SK-N-SH (cell line): ENCODE results near the gene DNTT. TPM values are rescaled to one million over a fixed set of nuclear protein-coding genes. Genes with fewer than 3 reads are reported as not detected.

Experiments
- CTCF ChIA-PET: fragments of 300-600, 350-600 bp; formaldehyde crosslinking; extraction: SDS; loops from one replicate; lab custom pipeline; 2021; lab: Yijun Ruan, JAX
- POLR2A ChIA-PET: fragments of 350-600 bp; sonication (Branson Sonifier 250); formaldehyde crosslinking; extraction: SDS; loops from one replicate; lab custom pipeline; 2020; ENCODE audit warnings: antibody characterized with exemption, inconsistent platforms; lab: Yijun Ruan, JAX
- DNase-seq: peaks from one replicate; pipeline ENCODE4 v3.0.0; 2012
- H2AFZ ChIP-seq: fragments of 200-600 bp; sonication (generic); 2 replicates; pipeline ENCODE4 v1.8.1; 2016; ENCODE audit warnings: antibody characterized with exemption, mild to moderate bottlenecking, low read depth
- H3F3A ChIP-seq: fragments of 200-600 bp; sonication (generic); replicated peaks from 2 replicates; pipeline ENCODE3; 2016; ENCODE audit warnings: antibody characterized with exemption, mild to moderate bottlenecking; ENCODE audit not compliant: insufficient read depth
- H3K27ac ChIP-seq, 2 experiments: fragments of 200-500 bp in 1 of 2; fragments of 200-600 bp in 1 of 2; sonication (Bioruptor generic) in 1 of 2; sonication (generic), shearing (Covaris generic) in 1 of 2; 2 replicates each; pipeline versions ENCODE4 v1.5.1 to v1.6.1; 2014 to 2016; ENCODE audit warnings: low read depth in 2 of 2, inconsistent platforms in 1 of 2, low read length in 1 of 2, mild to moderate bottlenecking in 1 of 2, mixed read lengths in 1 of 2
- H3K27me3 ChIP-seq: fragments of 200-600 bp; sonication (generic), shearing (Covaris generic); 2 replicates; pipeline ENCODE4 v1.6.1; 2016; ENCODE audit warnings: mixed run types; ENCODE audit not compliant: insufficient read depth
- H3K36me3 ChIP-seq, 2 experiments: fragments of 200-500 bp in 1 of 2; fragments of 200-600 bp in 1 of 2; sonication (Bioruptor generic) in 1 of 2; sonication (generic) in 1 of 2; replicated peaks in 1 of 2; 2 replicates each; pipeline versions ENCODE3 to v1.5.1; 2014 to 2016; ENCODE audit warnings: low read length in 1 of 2, mild to moderate bottlenecking in 1 of 2; ENCODE audit not compliant: insufficient read depth in 2 of 2, control insufficient read depth in 1 of 2
- H3K4me1 ChIP-seq, 2 experiments: fragments of 200-500 bp in 1 of 2; fragments of 200-600 bp in 1 of 2; sonication (Bioruptor generic) in 1 of 2; sonication (generic), shearing (Covaris generic) in 1 of 2; 2 replicates each; pipeline versions ENCODE4 v1.5.1 to v1.6.1; 2014 to 2016; ENCODE audit warnings: low read depth in 1 of 2, low read length in 1 of 2, mixed run types in 1 of 2; ENCODE audit not compliant: insufficient read depth in 2 of 2, control insufficient read depth in 1 of 2
- H3K4me2 ChIP-seq: fragments of 200-600 bp; sonication (generic), shearing (Covaris generic); 2 replicates; pipeline ENCODE4 v1.6.1; 2017; ENCODE audit warnings: mixed run types
- H3K4me3 ChIP-seq, 2 experiments: fragments of 200-500 bp in 1 of 2; fragments of 200-600 bp in 1 of 2; sonication (Bioruptor generic) in 1 of 2; sonication (generic), shearing (Covaris generic) in 1 of 2; 2 replicates each; pipeline versions ENCODE4 v1.5.1 to v1.8.1; 2014 to 2016; ENCODE audit warnings: low read depth in 2 of 2, inconsistent platforms in 1 of 2, low read length in 1 of 2, mild to moderate bottlenecking in 1 of 2, mixed read lengths in 1 of 2, moderate library complexity in 1 of 2
- H3K79me2 ChIP-seq: fragments of 200-600 bp; sonication (generic); 2 replicates; pipeline ENCODE4 v1.8.1; 2017; ENCODE audit warnings: mild to moderate bottlenecking; ENCODE audit not compliant: insufficient read depth
- H3K9ac ChIP-seq: fragments of 200-600 bp; sonication (generic); 2 replicates; pipeline ENCODE4 v1.6.1; 2017; ENCODE audit warnings: mixed run types
- H3K9me2 ChIP-seq: fragments of 200-600 bp; sonication (generic); 2 replicates; pipeline ENCODE4 v1.6.1; 2017; ENCODE audit warnings: mixed run types
- H3K9me3 ChIP-seq: fragments of 200-600 bp; sonication (generic); 2 replicates; pipeline ENCODE4 v1.6.1; 2017; ENCODE audit warnings: mixed run types, mild to moderate bottlenecking, moderate library complexity
- H4K20me1 ChIP-seq: fragments of 200-600 bp; sonication (generic); 2 replicates; pipeline ENCODE4 v1.6.1; 2017; ENCODE audit warnings: mild to moderate bottlenecking, mixed run types; ENCODE audit not compliant: insufficient read depth
- ELF1 ChIP-seq: IDR thresholded peaks from 2 replicates; pipeline ENCODE4 v1.4.0; 2012
- FOXJ3 ChIP-seq: sonication (generic); formaldehyde crosslinking; IDR thresholded peaks from 2 replicates; pipeline ENCODE4 v1.5.1; 2020; ENCODE audit warnings: mild to moderate bottlenecking, missing genetic modification reagents
- IRF3 ChIP-seq: fragments of 150-350 bp; IDR thresholded peaks from 2 replicates; pipeline ENCODE4 v1.6.1; 2016; ENCODE audit warnings: mild to moderate bottlenecking, low read depth, low read length
- MEF2A ChIP-seq: IDR thresholded peaks from 2 replicates; pipeline ENCODE4 v1.4.0; 2012; ENCODE audit warnings: low read depth, borderline replicate concordance
- REST ChIP-seq: IDR thresholded peaks from 2 replicates; pipeline ENCODE4 v1.6.1; 2012; ENCODE audit warnings: mild to moderate bottlenecking, low read depth, low read length, moderate library complexity
- RFX5 ChIP-seq: IDR thresholded peaks from 2 replicates; pipeline ENCODE4 v1.6.1; 2012; ENCODE audit warnings: mild to moderate bottlenecking, improper control_type of control experiment, low read length
- SMC3 ChIP-seq: IDR thresholded peaks from 2 replicates; pipeline ENCODE4 v1.6.1; 2012; ENCODE audit warnings: low read depth, low read length, improper control_type of control experiment
- YY1 ChIP-seq: IDR thresholded peaks from 2 replicates; pipeline ENCODE4 v1.4.0; 2012; ENCODE audit warnings: low read depth, mild to moderate bottlenecking
- WGBS: methylation state at CpG from one replicate; pipeline ENCODE4 v1.1.6; 2017; ENCODE audit warnings: low lambda C conversion rate; 5-methylcytosine and 5-hydroxymethylcytosine counted together
- polyA plus RNA-seq, 3 experiments: library from polyadenylated mRNA; depleted of rRNA; stranded (reverse); fragments of >200 nt; gene quantifications; 2 replicates each; pipeline ENCODE4 v1.2.3, GENCODE V29; 2012

Gene DNTT
- polyA plus RNA-seq, 1 of the 3 experiments (the other 2 are of a cell fraction), result not detected

- H3K9me2 ChIP-seq, result no peaks in the 10 kb centered on the region
- peaks cover 5% of the 10 kb centered on the region; the same call in 1 of the 2 replicates for H3K27me3 ChIP-seq
- H3K36me3 ChIP-seq, result no peaks in the 10 kb centered on the region
- H3K27ac ChIP-seq, result no peak within 1 kb of the TSS
- WGBS, result 39% methylated on average over 4 of the region's 6 CpGs
- CTCF ChIA-PET, result interaction anchor here (0.7 to 4.2 kb wide), 5 partner anchors 21 to 260 kb away, joined by 3 to 18 read pairs (median 3); no protein-coding TSS in a partner anchor
- no peak within 1 kb of the TSS for H3K9ac ChIP-seq
- no peak within 1 kb of the TSS for H3K4me2 ChIP-seq
- no peaks in the 10 kb centered on the region for H3K4me1 ChIP-seq
- H2AFZ ChIP-seq, result no peak within 1 kb of the TSS
- POLR2A ChIA-PET, result no interaction called here
- no peaks in the 10 kb centered on the region for H4K20me1 ChIP-seq
- no peaks in the 10 kb centered on the region for H3K79me2 ChIP-seq
- no peak for DNase-seq
- H3K4me3 ChIP-seq, result no peak within 1 kb of the TSS; a peak in 1 of 4 replicates
- no peak for TF ChIP-seq ELF1
- no peak for TF ChIP-seq SMC3
- TF ChIP-seq RFX5, result no peak
- no peak for TF ChIP-seq YY1
- TF ChIP-seq FOXJ3 (CRISPR knock-in tag), result no peak
- TF ChIP-seq MEF2A, result no peak
- no peak for TF ChIP-seq REST
- TF ChIP-seq IRF3, result no peak
- H3F3A ChIP-seq, result no peaks in the 10 kb centered on the region
- H3K9me3 ChIP-seq, result no peaks in the 10 kb centered on the region
Measured at GRCh38 chr10:96271016-96271815, 33.0 kb upstream of the DNTT start, which contains the start of gene BLNK. TSS of gene BLNK (minus strand) at chr10:96271569. CDS start at chr10:96271398, 171 bp downstream.
